Fibroblast of mammary gland (primary cell): ENCODE data around the gene MAP3K13.

Experiments
- DNase-seq: peaks from one replicate; pipeline ENCODE4 v3.0.0-alpha.2; 2010; ENCODE audit warnings: low read depth
- H3K4me3 ChIP-seq: 2 replicates; pipeline ENCODE4 v1.5.1; 2011; ENCODE audit warnings: low read depth, mild to moderate bottlenecking, low read length, moderate library complexity; ENCODE audit not compliant: control insufficient read depth
- CTCF ChIP-seq: conservative IDR thresholded peaks from 2 replicates; pipeline ENCODE4 v1.5.1; 2011; ENCODE audit warnings: low read depth, low read length, inconsistent platforms; ENCODE audit not compliant: control insufficient read depth, insufficient read depth

The MAP3K13 gene

GRCh38 chr3:185534511-185534910, 171.6 kb downstream of the MAP3K13 start:
- no peak overlapping the region for H3K4me3 ChIP-seq
- DNase-seq = peak; percentile 22
- TF ChIP-seq CTCF = no peak

GRCh38 chr3:185537369-185537970, 174.5 kb downstream of the MAP3K13 start:
- H3K4me3 ChIP-seq = no peak overlapping the region
- peak; percentile 89 for DNase-seq
- no peak for TF ChIP-seq CTCF
